HG02885 (cell line): ENCODE measurements around the gene FBXL4.

Experiments
- ATAC-seq: cut with Tn5 transposase; IDR thresholded peaks from one replicate; pipeline ENCODE4 v1.9.1; 2021; ENCODE audit warnings: mild to moderate bottlenecking; ENCODE audit not compliant: unreplicated experiment, poor library complexity

FBXL4 gene

GRCh38 chr6:98828941-98829411 is 118.8 kb downstream of the FBXL4 start:
- no peak for ATAC-seq

DNA sequence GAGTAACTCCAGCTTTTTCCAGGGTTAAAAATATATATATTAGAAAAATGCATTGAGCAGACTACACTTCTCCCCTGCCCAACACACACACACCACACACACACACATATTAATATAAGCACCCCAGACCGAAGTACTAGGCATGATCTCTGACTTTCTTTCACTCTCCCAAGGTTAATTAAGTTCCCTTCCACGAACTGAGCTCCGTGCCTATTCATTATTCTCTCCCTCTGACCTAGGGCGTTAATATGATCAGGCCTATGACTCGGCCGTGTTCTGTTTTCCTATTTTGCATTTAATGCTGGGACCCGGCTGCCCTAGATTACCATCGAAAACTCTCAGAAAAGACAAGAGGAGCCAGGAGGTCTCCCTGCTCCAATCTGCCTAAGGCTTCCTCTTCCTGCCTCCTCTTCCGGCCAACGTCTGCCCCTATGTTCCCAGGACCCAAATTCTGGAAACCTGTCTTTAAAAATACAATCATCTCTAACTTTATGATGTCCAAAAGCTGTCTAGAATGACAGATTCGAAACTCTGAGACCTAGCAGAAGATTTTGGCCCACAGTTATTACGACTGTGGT is 119.4 kb downstream of the FBXL4 start:
- ATAC-seq: no peak

DNA sequence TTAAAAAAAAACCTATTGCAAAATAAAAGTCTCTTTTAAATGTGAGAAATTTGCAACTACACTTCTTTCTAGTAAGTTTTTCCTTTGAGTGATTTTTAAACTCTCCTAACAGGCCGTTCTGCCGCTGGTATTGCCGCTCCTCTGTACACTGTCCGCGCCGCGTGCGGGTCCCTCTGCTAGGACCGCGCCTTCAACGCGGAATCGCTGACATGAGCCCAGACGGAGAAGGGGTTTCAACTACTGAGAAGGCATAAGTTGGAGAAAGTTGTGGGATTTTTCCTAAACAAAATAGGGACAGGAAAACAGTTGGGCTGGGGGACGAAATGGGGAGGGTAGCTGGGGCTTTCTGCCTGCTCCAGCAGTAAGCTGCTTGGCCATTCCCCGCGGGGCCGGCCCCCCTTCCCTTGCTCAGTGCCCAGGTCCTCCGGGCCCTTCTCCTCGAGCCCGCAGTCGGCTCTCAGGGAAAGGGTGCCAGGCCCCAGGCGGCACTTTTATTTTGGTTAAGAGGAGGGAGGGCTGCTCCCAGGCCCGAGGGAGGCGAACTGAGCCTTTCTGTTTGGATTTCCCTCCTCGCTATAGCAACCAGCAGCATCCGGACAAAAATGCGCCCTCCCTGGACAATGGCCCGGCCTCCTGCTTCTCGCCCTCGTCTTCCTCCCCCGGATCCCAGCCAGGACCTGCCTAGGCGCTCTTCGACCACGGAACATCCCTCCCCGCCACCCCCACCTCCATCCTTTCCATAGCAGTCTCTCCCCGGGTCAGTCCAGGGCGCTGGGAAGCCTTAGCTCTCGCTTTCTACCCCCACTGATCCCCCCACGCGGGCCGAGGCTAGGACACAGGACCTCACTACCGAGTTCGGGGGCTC is 120.2 kb downstream of the FBXL4 start:
- no peak for ATAC-seq

DNA sequence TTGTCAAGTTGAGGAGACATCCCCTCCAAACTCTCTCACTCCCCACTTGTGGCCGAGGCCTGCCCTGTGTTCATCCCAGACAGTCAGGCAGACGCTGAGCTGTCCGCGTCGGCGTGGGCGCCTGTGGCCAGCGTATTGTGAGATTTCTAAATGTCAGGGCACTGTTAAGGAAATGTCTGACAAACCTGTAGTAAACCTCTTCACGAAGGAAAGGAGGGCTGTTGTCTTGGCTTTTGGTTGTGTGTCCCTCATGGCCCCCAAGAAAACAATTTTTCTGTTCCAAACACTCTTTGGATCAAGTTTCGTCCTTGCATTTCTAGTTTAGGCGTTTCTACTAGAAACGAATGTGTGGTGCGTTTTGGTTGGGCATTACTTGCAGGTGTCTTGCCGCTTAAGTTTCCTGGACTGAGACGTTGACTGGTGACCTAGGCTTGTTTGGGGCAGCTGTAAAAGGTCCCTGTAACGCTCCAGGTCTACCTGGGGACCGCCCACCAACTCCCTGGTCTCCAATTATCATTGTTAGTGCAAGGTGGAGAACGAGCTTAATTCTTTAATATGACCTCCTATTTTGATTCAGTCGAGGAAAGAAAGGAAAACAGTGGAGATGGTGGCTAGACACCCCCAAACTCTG is 122.0 kb downstream of the FBXL4 start:
- ATAC-seq: no peak

GRCh38 chr6:98824902-98825599 is 122.7 kb downstream of the FBXL4 start:
- ATAC-seq: no peak

DNA sequence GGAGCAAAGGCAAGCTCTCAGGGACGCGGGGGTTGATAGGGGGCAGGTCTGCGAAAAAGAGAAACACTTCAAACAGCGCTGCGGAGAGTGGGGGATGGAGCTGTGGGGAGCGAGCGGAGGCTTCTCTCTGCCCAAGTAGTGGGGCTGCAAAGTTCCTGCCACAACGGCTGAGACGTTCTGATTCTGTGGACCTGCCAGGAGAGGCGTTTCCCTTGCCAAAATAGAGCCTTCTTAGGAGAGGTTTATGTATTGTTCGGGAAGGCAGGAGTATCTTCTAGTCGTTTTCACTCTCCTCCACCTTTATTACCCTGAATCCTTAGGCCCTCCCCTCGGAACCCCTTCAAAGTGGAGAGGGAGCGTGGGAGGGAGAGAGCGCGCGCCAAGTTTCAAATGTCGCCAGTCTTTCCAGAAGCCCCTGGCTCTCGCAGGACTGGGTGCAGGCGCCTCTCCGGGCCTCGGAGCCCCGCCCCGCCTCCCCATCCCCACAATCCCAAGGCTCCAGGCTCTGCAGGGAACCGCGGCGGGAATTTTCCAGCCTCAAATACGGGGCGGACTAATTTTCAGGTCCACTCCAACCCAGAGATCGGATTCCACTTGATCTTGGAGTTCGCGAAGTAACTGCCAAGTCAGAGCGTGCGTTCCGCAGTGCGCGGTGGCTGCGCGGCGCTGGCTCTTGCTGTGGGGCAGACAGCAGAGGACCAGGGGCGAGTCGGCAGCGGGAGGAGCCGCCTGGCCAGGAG is 123.4 kb downstream of the FBXL4 start:
- ATAC-seq: no peak

- no peak for ATAC-seq
Measured at GRCh38 chr6:98823428-98824161, 124.2 kb downstream of the FBXL4 start.

DNA sequence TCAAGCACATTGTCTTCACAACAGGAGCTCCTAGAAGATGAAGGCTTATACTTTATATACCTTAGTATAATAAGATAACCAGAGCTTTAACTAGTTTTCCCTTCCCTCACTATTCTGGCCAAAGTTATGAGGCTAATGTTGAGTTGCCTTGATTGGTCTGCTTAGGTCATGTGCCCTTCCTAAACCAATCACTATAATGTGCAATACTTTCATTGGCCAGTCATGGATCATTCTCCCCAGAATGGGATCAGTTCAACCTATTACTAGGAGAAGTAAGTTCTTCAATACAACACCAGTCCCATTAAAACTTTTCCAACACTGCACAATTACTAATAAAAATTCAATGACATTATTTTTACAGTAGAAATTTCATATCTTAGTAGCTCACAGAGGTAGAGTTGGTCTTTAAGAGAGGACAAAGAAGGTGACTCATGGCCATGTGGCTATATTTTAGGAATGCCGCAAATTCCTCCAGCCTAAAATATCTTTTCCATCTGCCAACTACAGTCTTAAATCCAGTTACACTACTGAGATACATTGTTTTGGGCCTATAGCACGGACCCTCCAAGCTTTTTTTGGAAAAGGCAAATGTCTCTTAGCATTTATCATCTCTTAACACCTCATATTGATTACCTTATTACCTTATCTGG is 125.9 kb downstream of the FBXL4 start:
- no peak for ATAC-seq
